HEK293 (cell line): Measurements from ENCODE around the gene CCDC71L.

ENCODE experiments used
- CTCF ChIA-PET: fragments of 350-600 bp; formaldehyde crosslinking; extraction: SDS; loops from one replicate; lab custom pipeline; 2021; ENCODE audit warnings: antibody characterized with exemption; lab: Yijun Ruan, JAX
- POLR2A ChIA-PET: fragments of 300-600 bp; formaldehyde crosslinking; extraction: SDS; loops from one replicate; lab custom pipeline; 2020; ENCODE audit warnings: antibody characterized with exemption, inconsistent platforms; lab: Yijun Ruan, JAX
- H3K27ac ChIP-seq: fragments of 200-500 bp; sonication (Bioruptor generic); 2 replicates; pipeline ENCODE4 v1.5.1; 2014; ENCODE audit warnings: low read depth, low read length, control low read depth, inconsistent platforms; ENCODE audit errors: extremely low read depth
- H3K36me3 ChIP-seq, 2 experiments: fragments of 200-500 bp in 1 of 2; sonication (Bioruptor generic) in 1 of 2; 1 replicate in 1 of 2; 2 replicates in 1 of 2; pipeline ENCODE4 v1.5.1; 2014 to 2017; ENCODE audit warnings: inconsistent platforms in 2 of 2, low read length in 2 of 2; ENCODE audit not compliant: control insufficient read depth in 2 of 2, insufficient read depth in 1 of 2
- H3K4me1 ChIP-seq: fragments of 200-500 bp; sonication (Bioruptor generic); 2 replicates; pipeline ENCODE4 v1.5.1; 2014; ENCODE audit warnings: mild to moderate bottlenecking, low read length, inconsistent platforms; ENCODE audit not compliant: control insufficient read depth, insufficient read depth
- H3K4me3 ChIP-seq: 2 replicates; pipeline ENCODE4 v1.5.1; 2011; ENCODE audit warnings: low read depth, mild to moderate bottlenecking, control low read depth, low read length, moderate library complexity
- H3K9me3 ChIP-seq: fragments of 200-500 bp; sonication (Bioruptor generic); 2 replicates; pipeline ENCODE4 v1.5.1; 2014; ENCODE audit warnings: low read depth, low read length, inconsistent platforms; ENCODE audit not compliant: control insufficient read depth, insufficient read depth
- GLI4 ChIP-seq: fragments of 450-650 bp; formaldehyde crosslinking; IDR thresholded peaks from 2 replicates; pipeline ENCODE4 v1.5.1; 2016; ENCODE audit warnings: missing biosample characterization, missing genetic modification characterization
- HOXA7 ChIP-seq: sonication (generic); formaldehyde crosslinking; IDR thresholded peaks from 2 replicates; pipeline ENCODE4 v1.8.1; 2022; ENCODE audit warnings: missing genetic modification reagents, borderline replicate concordance
- KLF7 ChIP-seq: fragments of 450-650 bp; formaldehyde crosslinking; IDR thresholded peaks from 2 replicates; pipeline ENCODE4 v1.5.1; 2016; ENCODE audit warnings: missing biosample characterization, missing genetic modification characterization, borderline replicate concordance
- SCRT1 ChIP-seq: fragments of 450-650 bp; formaldehyde crosslinking; IDR thresholded peaks from 2 replicates; pipeline ENCODE4 v1.5.1; 2016; ENCODE audit warnings: missing biosample characterization, missing genetic modification characterization, borderline replicate concordance
- TSHZ1 ChIP-seq: fragments of 450-650 bp; formaldehyde crosslinking; IDR thresholded peaks from 2 replicates; pipeline ENCODE4 v1.5.1; 2016; ENCODE audit warnings: missing biosample characterization, missing genetic modification characterization, borderline replicate concordance
- ZBTB21 ChIP-seq: fragments of 450-650 bp; formaldehyde crosslinking; IDR thresholded peaks from 2 replicates; pipeline ENCODE4 v1.5.1; 2017; ENCODE audit warnings: missing biosample characterization, missing genetic modification characterization
- ZBTB8A ChIP-seq: fragments of 450-650 bp; formaldehyde crosslinking; IDR thresholded peaks from 2 replicates; pipeline ENCODE4 v1.5.1; 2016; ENCODE audit warnings: missing biosample characterization, missing genetic modification characterization
- ZFP41 ChIP-seq: fragments of 450-650 bp; formaldehyde crosslinking; IDR thresholded peaks from 2 replicates; pipeline ENCODE4 v1.5.1; 2016; ENCODE audit warnings: missing biosample characterization, missing genetic modification characterization, borderline replicate concordance
- ZNF146 ChIP-seq: fragments of 450-650 bp; formaldehyde crosslinking; IDR thresholded peaks from 2 replicates; pipeline ENCODE4 v1.5.1; 2016; ENCODE audit warnings: missing biosample characterization, missing genetic modification characterization
- ZNF223 ChIP-seq: fragments of 450-650 bp; formaldehyde crosslinking; IDR thresholded peaks from 2 replicates; pipeline ENCODE4 v1.5.1; 2016; ENCODE audit warnings: missing biosample characterization, missing genetic modification characterization
- ZNF274 ChIP-seq, 2 experiments: fragments of 200-500 bp in 1 of 2; fragments of 450-650 bp in 1 of 2; sonication (Bioruptor generic) in 1 of 2; formaldehyde crosslinking in 1 of 2; IDR thresholded peaks; 2 replicates each; pipeline versions ENCODE4 v1.5.1 to v1.6.1; 2014 to 2016; ENCODE audit warnings: borderline replicate concordance in 1 of 2, inconsistent platforms in 1 of 2, low read length in 1 of 2, missing biosample characterization in 1 of 2, missing genetic modification characterization in 1 of 2
- ZNF558 ChIP-seq: fragments of 450-650 bp; formaldehyde crosslinking; IDR thresholded peaks from 2 replicates; pipeline ENCODE4 v1.5.1; 2016; ENCODE audit warnings: missing biosample characterization, missing genetic modification characterization
- ZNF645 ChIP-seq: fragments of 450-650 bp; formaldehyde crosslinking; IDR thresholded peaks from 2 replicates; pipeline ENCODE4; 2016; ENCODE audit warnings: missing biosample characterization, missing genetic modification characterization
- ZNF660 ChIP-seq: fragments of 450-650 bp; IDR thresholded peaks from 2 replicates; pipeline ENCODE4 v1.5.1; 2018; ENCODE audit warnings: missing biosample characterization, mild to moderate bottlenecking, missing genetic modification characterization
- ZNF677 ChIP-seq: fragments of 450-650 bp; IDR thresholded peaks from 2 replicates; pipeline ENCODE4 v1.5.0; 2018; ENCODE audit warnings: missing biosample characterization, mild to moderate bottlenecking, missing genetic modification characterization, moderate library complexity
- ZNF837 ChIP-seq: fragments of 450-650 bp; formaldehyde crosslinking; IDR thresholded peaks from 2 replicates; pipeline ENCODE4 v1.5.1; 2016; ENCODE audit warnings: missing biosample characterization, missing genetic modification characterization
- ZSCAN30 ChIP-seq: fragments of 450-650 bp; IDR thresholded peaks from 2 replicates; pipeline ENCODE4 v1.5.1; 2018; ENCODE audit warnings: missing biosample characterization, mild to moderate bottlenecking, missing genetic modification characterization, moderate library complexity

CCDC71L gene

GRCh38 chr7:106623315-106623660, 37.7 kb downstream of the CCDC71L start (continued):
- TF ChIP-seq ZNF645 (tag by site-specific recombination) (no peak), ZBTB8A (tag by site-specific recombination) (no peak)
- TF ChIP-seq, all 188 proteins: peak for 0

- no peak for TF ChIP-seq GLI4 (tag by site-specific recombination)
- TF ChIP-seq ZNF837 (tag by site-specific recombination), result no peak
- TF ChIP-seq ZNF146 (tag by site-specific recombination), result no peak
- TF ChIP-seq ZNF558 (tag by site-specific recombination), result no peak
- TF ChIP-seq ZNF274 (IDR thresholded peaks at IDR 0.05; ENCODE audit: low read length), result no peak
- TF ChIP-seq ZNF274 (tag by site-specific recombination; IDR thresholded peaks at IDR 0.05; ENCODE audit: borderline replicate concordance), result no peak
- no peak for TF ChIP-seq KLF7 (tag by site-specific recombination)
- no peak for TF ChIP-seq ZBTB21 (tag by site-specific recombination)
- no peak for TF ChIP-seq TSHZ1 (tag by site-specific recombination)
- TF ChIP-seq ZFP41, result no peak
- TF ChIP-seq ZNF223 (tag by site-specific recombination), result no peak
- TF ChIP-seq ZNF677 (tag by site-specific recombination), result no peak
- POLR2A ChIA-PET, result no interaction called here
These were observed 38.2 kb downstream of the CCDC71L start for GRCh38 chr7:106622654-106623314.

GRCh38 chr7:106621393-106622132, 39.4 kb downstream of the CCDC71L start:
- no peak overlapping the region for H3K4me3 ChIP-seq
- TF ChIP-seq SCRT1 (tag by site-specific recombination), result no peak
- no peak for TF ChIP-seq ZNF223 (tag by site-specific recombination)
- no peak for TF ChIP-seq ZSCAN30 (tag by site-specific recombination)
- TF ChIP-seq ZNF660 (tag by site-specific recombination), result no peak
- no peak for TF ChIP-seq ZNF837 (tag by site-specific recombination)
- no peak for TF ChIP-seq HOXA7 (CRISPR knock-in tag)
- no peaks in the 10 kb centered on the region for H3K36me3 ChIP-seq
- POLR2A ChIA-PET, result no interaction called here
- H3K4me1 ChIP-seq, result no peaks in the 10 kb centered on the region
- H3K27ac ChIP-seq, result no peak overlapping the region
- H3K9me3 ChIP-seq, result no peaks in the 10 kb centered on the region
- CTCF ChIA-PET, result no interaction called here

More at GRCh38 chr7:106622654-106623314, 38.2 kb downstream of the CCDC71L start:
- Histone ChIP-seq H3K9me3 (no peaks in the 10 kb centered on the region), H3K36me3 (no peaks in the 10 kb centered on the region), H3K4me1 (no peaks in the 10 kb centered on the region), H3K4me3 (no peak overlapping the region), H3K27ac (no peak overlapping the region)
- CTCF ChIA-PET, result interaction anchor here (0.9 to 1.0 kb wide), 2 partner anchors 37 to 324 kb away, joined by 3 read pairs; no protein-coding TSS in a partner anchor
